Stimulated activated CD4-positive, alpha-beta T cell treated with anti-CD3 and anti-CD28 coated beads, Interleukin-4, amount 100 ng/mL, for 1 hour (primary cell): ENCODE results near the gene NOTCH2.
A peak's percentile ranks its signal among the peaks of the same experiment; 100 is the strongest.

Experiments
- DNase-seq: peaks from one replicate; pipeline ENCODE4 v3.0.0-alpha.2; 2020

Gene NOTCH2

DNA sequence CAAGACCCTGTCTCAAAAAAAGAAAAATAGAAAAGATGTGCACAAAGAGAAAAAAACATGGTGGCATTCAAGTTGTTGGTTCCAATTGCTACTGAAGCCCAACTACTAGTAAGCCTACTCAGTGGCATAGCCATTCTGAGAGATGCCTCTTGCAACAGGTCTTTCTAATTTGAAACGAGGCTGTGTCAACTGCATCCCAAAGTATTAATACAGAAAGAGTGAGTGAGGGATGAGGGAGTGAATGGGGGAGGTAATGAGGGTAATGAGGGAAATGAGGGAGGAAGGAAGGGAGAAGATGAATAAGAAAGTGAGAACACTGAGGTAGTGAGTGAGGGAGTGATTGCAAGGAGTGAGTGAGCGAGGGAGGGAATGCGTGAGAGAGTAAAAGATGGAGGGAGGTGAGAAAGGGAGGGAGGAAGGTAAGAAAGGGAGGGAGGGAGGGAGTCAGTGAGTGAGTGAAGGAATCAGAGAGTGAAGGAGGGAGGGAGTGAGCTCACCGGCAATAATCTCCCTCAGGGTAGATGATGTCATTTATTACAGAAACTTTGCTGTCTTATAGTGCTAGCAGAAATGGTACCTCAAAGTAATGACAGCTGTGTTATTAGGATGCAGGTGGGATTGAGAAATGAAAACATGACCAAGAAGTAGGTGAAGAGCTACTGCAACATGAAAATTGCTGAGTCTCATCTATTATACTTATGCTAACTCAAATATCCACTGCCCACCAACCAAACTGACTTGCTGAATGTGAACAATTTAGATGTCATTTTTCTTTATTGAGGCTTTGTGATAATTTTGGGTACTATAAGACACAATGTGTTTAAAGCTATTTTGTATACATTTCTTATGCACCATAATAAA is 97.5 kb downstream of the NOTCH2 start:
- no peak for DNase-seq

GRCh38 chr1:119968601-119969000 is 100.9 kb downstream of the NOTCH2 start:
- DNase-seq: no peak

DNA sequence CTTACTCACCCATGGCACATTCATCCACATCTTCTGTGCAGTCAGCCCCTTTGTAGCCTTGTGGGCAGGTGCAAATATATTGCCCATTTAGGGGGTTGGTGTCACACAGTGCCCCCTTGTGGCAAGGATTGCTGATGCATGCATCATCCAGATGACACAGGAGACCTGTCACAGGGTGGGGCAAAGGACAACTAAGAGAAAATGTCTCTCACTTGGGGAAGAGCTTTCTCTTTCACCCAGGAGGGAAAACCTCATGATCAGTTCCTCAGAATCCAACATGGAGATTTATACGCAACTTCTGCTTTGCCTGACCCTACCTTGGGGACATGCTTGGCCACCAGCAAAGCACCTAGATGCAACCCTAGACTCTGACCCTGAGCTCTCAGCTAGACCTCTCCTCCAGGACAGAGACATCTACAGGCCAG is 101.4 kb downstream of the NOTCH2 start:
- DNase-seq: peak; percentile 79

- DNase-seq: no peak
Observed at GRCh38 chr1:119966681-119967080, 102.8 kb downstream of the NOTCH2 start.

- no peak for DNase-seq
Observed at GRCh38 chr1:119966020-119966419, 103.4 kb downstream of the NOTCH2 start.

- no peak for DNase-seq
Observed at GRCh38 chr1:119964673-119965363, 104.6 kb downstream of the NOTCH2 start.

- DNase-seq: no peak
Observed at GRCh38 chr1:119962296-119962968, 107.0 kb downstream of the NOTCH2 start.

DNA sequence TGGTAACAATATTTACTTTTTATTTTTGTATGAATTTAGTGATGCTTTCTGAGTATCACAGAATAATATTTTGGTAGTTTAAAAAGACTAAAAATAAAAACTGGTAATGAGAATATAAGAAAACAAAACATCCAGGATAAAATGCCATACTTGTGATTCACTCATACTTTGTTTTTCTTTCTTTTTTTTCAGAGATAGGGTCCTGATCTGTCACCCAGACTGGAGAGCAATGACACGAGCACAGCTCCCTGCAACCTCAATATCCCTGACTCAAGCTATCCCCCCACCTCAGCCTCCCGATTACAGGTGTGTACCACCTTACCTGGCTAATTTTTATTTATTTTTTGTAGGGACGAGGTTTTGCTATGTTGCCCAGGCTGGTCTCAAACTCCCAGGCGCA is 109.0 kb downstream of the NOTCH2 start:
- DNase-seq: no peak

GRCh38 chr1:119959268-119960220 is 109.9 kb downstream of the NOTCH2 start:
- no peak for DNase-seq

- no peak for DNase-seq
Observed at GRCh38 chr1:119958223-119958622, 111.2 kb downstream of the NOTCH2 start.

DNA sequence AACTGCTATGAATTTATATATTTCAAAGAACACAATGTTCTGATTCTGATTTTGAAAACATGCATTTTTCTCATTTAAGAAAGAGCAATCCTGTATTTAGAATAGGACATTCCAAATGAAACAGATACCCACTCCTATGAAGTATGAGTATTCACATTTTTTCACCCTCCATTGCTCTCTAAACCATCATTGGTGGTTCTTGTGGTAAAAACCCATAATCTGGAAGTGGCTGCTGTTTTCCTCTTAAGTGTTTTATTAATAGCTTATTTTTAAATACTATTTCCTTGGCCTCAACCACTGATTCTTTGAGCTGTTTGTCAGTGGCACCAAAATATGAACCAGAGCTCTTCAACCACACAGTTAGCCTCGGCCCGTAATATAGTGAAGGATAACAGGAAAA is 113.2 kb downstream of the NOTCH2 start:
- no peak for DNase-seq

DNA sequence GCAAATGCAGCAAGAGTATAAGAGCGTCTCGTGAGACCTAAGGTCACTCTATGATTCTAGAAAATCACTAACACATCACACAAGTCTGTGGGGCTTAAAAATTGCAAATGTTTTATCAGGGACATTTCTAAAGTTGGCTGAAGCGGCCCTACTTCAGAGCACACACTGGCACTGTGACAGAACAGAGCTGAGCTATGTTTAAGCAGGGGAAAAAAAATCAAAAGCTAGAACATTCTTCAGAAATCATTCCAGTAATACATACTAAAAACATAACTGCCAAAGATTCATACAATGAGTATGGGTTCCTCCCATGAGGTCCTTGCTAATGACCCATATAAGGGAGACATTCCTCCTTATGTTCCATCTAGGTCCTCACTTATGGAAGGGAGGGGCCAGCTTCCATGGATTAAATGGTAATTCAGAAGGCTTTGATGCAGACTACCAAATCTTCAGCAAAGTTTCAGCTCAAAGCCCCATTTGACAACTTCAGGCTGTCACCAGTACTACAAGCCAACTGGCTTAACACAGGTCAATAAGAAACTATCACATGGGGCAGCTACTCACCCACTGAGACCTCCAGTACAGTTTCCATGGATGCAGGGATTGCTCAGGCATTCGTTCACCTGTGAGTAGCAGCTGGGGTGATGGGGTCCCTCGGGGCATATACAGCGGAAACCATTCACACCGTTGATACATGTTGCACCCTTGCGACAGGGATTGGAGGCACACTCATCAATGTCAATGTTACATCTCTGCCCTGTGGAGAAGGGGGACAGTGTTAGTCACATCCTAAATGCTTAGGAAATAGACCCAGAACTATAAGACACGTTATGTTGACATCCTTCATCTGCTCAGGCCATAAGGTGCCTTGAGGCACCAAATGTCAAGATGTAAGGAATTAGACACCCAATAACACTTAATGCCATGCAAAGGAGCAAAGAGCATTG is 114.7 kb downstream of the NOTCH2 start:
- DNase-seq: no peak

GRCh38 chr1:119953266-119953998 is 116.0 kb downstream of the NOTCH2 start:
- no peak for DNase-seq

DNA sequence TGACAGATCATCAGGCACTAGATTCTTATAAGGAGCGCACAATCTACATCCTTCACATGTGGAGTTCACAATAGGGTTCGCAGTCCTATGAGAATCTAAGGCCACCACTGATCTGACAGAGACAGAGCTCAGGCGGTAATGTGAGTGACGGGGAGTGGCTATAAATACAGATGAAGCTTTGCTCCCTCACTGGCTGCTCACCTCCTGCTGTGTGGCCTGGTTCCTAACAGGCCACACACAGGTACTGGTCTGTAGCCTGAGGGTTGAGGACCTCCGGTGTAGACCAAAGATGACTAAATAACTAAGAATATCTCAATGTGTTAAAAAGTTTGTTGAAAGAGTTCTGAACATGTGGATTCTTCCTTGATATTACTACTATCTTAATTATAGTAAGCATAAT is 117.0 kb downstream of the NOTCH2 start:
- DNase-seq: no peak

- DNase-seq: peak; percentile 80
Observed at GRCh38 chr1:119948342-119949214, 120.9 kb downstream of the NOTCH2 start.

GRCh38 chr1:119947468-119947867 is 122.0 kb downstream of the NOTCH2 start:
- no peak for DNase-seq

DNA sequence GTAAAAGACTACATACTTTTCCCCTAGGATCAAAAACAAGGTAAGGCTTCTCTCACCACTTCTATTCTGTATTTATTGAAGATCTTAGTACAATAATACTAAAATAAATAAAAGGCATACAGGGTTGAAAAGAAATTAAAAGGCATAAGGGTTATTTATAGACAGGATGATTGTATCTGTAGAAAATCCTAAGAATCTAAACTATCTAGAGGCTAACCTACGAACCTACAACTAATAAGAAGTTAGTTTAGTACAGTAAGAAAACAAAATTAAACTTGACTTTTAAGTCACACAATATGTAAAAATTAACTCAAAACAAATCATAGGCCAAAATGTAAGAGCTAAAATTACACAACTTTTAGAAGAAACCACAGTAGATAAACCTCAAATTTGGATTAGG is 122.7 kb downstream of the NOTCH2 start:
- DNase-seq: no peak

DNA sequence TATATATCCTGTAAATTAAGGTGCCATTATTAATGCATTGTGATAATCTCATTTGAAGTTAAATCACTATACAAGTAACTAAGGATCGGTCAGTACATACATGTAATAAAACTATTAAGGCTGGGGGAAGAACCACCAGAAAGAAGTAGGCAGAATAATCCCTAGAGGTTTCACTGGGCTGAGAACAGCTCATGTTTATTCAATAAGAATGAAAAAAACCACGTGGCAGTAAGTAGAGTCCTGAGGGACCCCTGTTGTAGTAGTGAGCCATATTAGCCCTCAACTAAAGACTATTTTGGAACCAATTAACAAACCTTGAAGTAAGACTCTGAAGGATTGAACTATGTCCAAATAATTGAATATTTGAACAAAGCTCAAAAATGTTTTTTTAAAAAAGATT is 126.2 kb downstream of the NOTCH2 start:
- no peak for DNase-seq

- no peak for DNase-seq
Observed at GRCh38 chr1:119941392-119941791, 128.1 kb downstream of the NOTCH2 start.

DNA sequence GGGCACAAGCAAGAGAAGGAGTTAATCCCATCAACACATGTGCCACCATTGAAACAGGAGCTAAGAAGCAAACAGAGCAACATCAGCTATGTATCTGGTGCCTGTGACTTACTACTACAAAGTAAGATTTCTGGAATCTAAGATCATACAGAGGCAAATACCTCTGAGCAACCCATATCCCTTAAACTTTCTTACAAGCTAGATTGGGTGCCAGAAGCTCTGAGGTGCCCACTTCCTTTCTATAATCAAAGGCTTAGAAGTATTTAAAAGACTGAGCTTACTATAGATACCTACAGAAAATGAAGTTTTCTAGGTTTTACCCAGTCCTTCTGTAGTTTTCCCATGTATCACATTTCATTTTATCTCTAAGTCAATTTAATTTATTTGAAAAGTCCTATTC is 128.8 kb downstream of the NOTCH2 start:
- no peak for DNase-seq
